A549 (cell line): ENCODE measurements around the gene TTC21B.

Source experiments
- CHD4 ChIP-seq: fragments of 200-600 bp; sonication (generic); IDR thresholded peaks from 2 replicates; pipeline ENCODE4 v1.6.1; 2016; ENCODE audit warnings: antibody characterized with exemption, mild to moderate bottlenecking, borderline replicate concordance
- CTCF ChIP-seq: fragments of >200 bp; sonication (Bioruptor Twin); formaldehyde crosslinking; IDR thresholded peaks from 3 replicates; pipeline ENCODE4 v1.5.1; 2016
- EHF ChIP-seq: fragments of 250-450 bp; sonication (Bioruptor Pico); IDR thresholded peaks from 2 replicates; pipeline ENCODE4 v1.5.0; 2020; ENCODE audit warnings: mild to moderate bottlenecking
- ESRRA ChIP-seq: fragments of 150-350 bp; IDR thresholded peaks from 2 replicates; pipeline ENCODE4 v1.6.1; 2014; ENCODE audit warnings: mild to moderate bottlenecking, low read length, borderline replicate concordance
- HDAC2 ChIP-seq: fragments of 200-600 bp; sonication (generic); IDR thresholded peaks from 2 replicates; pipeline ENCODE4 v1.6.1; 2016
- MAFK ChIP-seq: fragments of 450-650 bp; IDR thresholded peaks from 2 replicates; pipeline ENCODE4 v1.6.1; 2014; ENCODE audit not compliant: partially characterized antibody
- PHF8 ChIP-seq: fragments of 200-600 bp; sonication (generic); IDR thresholded peaks from 2 replicates; pipeline ENCODE4 v1.6.1; 2016; ENCODE audit warnings: low read depth, mild to moderate bottlenecking, antibody characterized with exemption, moderate library complexity, borderline replicate concordance
- POLR2A ChIP-seq: IDR thresholded peaks from 2 replicates; pipeline ENCODE4 v1.6.1; 2012; ENCODE audit warnings: mild to moderate bottlenecking, low read length
- POLR2AphosphoS2 ChIP-seq: conservative IDR thresholded peaks from 2 replicates; pipeline ENCODE4 v1.6.1; 2012; ENCODE audit warnings: low read length, improper control_type of control experiment, inconsistent platforms
- SREBF2 ChIP-seq: fragments of 450-650 bp; IDR thresholded peaks from 2 replicates; pipeline ENCODE4 v1.6.1; 2014; ENCODE audit warnings: mild to moderate bottlenecking, moderate library complexity
- TF ChIP-seq, protein P1 (sequence below): IDR thresholded peaks from 2 replicates; pipeline ENCODE4 v1.6.1; 2012

DNA sequence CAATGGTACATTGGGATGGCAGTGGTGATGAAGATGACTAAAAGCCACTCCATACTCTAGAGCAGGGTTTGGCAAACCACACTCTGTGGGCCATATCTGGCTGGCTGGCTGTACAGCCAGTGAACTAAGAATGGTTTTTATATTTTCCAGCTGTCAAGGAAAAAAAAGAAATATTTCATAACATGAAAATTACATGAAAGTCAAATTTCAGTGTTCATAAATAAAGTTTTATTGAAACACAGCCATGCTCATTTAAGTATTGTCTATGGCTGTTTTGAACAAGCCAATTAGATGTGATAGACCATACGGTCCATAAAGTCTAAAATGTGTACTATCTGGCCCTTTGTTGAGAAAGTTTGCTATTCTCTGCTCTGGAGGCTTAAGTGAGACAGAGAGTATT lies 1.5 kb downstream of the TTC21B start:
- TF ChIP-seq, protein P1, sequence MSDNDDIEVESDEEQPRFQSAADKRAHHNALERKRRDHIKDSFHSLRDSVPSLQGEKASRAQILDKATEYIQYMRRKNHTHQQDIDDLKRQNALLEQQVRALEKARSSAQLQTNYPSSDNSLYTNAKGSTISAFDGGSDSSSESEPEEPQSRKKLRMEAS = no peak
- no peak for TF ChIP-seq CTCF
- no peak for TF ChIP-seq PHF8
- TF ChIP-seq POLR2AphosphoS2 = no peak
- no peak for TF ChIP-seq MAFK
- no peak for TF ChIP-seq SREBF2
- TF ChIP-seq HDAC2 = no peak
- no peak for TF ChIP-seq CHD4
- TF ChIP-seq ESRRA = no peak
- no peak for TF ChIP-seq EHF (CRISPR knock-in tag)
- no peak for TF ChIP-seq POLR2A
